Activated CD4-positive, alpha-beta T cell treated with anti-CD3 and anti-CD28 coated beads, Interleukin-2, amount 50 U/mL, for 4 hours (primary cell): ENCODE measurements around the gene AOC1.
A peak's percentile ranks its signal among the peaks of the same experiment; 100 is the strongest.
"Not testable (repeated sequence)": the region's sequence is repeated elsewhere in the genome, so short reads cannot be mapped to it uniquely, and the experiment has no call there.

Source experiments
- DNase-seq, 2 experiments: peaks; one replicate each; pipeline ENCODE4 v3.0.0-alpha.2; 2020

AOC1 gene

GRCh38 chr7:150898475-150899011 lies 46.2 kb downstream of the AOC1 start:
- DNase-seq: peak; percentile 76 to 78

GRCh38 chr7:150900675-150901074 lies 48.4 kb downstream of the AOC1 start:
- DNase-seq: no peak

- no peak for DNase-seq
These were observed 49.1 kb downstream of the AOC1 start for GRCh38 chr7:150901160-150902035.

GRCh38 chr7:150902078-150903033 lies 50.0 kb downstream of the AOC1 start:
- DNase-seq: no peak

- DNase-seq: no peak
These were observed 51.3 kb downstream of the AOC1 start for GRCh38 chr7:150903606-150904005.

- DNase-seq: no peak
These were observed 51.9 kb downstream of the AOC1 start for GRCh38 chr7:150904011-150904909.

GRCh38 chr7:150908173-150908572 lies 55.9 kb downstream of the AOC1 start:
- no peak for DNase-seq

GRCh38 chr7:150909200-150909995 lies 57.1 kb downstream of the AOC1 start:
- peak in 1 of 2 experiments; percentile 7 for DNase-seq

GRCh38 chr7:150910305-150910995 lies 58.1 kb downstream of the AOC1 start:
- DNase-seq: not testable (repeated sequence)

- DNase-seq: no peak
These were observed 58.7 kb downstream of the AOC1 start for GRCh38 chr7:150910996-150911422.
